ENCODE results near the gene TOMM7.

The TOMM7 gene

DNA sequence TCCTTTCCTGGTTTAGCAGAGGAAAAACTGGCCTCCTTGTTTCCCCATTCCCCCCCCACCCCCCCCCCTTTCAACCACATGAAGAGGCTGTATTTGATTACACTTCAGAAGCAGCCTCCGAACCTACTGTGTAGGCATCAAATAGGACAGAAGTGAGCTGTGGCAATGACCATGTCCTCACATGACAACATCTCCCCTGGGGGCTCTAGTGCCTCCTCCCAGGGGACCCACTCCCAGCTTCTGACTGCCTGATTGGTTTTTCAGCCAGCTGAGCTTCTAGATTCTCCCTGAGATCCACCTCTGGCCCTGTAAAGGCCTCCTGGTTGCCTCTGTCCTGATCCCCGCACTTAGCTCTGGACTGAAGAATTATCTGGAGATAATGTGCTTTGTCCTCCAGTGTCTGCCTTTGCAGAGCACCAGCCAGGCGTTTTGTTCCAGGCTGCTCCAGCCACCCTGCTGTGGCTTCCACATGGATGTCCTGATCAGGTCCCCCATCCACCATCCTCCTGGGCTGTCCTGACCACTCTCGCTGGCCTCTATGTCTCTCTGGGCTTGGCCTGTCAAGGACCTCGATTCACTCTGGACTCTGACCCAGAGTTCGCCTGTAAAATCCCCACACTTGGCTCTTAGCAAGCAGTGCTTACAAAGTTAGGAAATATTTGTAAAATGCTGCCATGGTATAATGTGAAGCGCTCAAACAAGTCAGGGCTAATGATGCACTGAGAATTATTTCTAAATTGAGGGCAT, 42.4 kb upstream of the TOMM7 start:
- TF ChIP-seq, protein P1, sequence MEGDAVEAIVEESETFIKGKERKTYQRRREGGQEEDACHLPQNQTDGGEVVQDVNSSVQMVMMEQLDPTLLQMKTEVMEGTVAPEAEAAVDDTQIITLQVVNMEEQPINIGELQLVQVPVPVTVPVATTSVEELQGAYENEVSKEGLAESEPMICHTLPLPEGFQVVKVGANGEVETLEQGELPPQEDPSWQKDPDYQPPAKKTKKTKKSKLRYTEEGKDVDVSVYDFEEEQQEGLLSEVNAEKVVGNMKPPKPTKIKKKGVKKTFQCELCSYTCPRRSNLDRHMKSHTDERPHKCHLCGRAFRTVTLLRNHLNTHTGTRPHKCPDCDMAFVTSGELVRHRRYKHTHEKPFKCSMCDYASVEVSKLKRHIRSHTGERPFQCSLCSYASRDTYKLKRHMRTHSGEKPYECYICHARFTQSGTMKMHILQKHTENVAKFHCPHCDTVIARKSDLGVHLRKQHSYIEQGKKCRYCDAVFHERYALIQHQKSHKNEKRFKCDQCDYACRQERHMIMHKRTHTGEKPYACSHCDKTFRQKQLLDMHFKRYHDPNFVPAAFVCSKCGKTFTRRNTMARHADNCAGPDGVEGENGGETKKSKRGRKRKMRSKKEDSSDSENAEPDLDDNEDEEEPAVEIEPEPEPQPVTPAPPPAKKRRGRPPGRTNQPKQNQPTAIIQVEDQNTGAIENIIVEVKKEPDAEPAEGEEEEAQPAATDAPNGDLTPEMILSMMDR (conservative IDR thresholded peaks at IDR 0.05; ENCODE audit: low read depth, low read length): no peak
- DNase-seq (ENCODE audit: low read depth): no peak
- H3K4me3 ChIP-seq (ENCODE audit: low read length): no peak overlapping the region

DNA sequence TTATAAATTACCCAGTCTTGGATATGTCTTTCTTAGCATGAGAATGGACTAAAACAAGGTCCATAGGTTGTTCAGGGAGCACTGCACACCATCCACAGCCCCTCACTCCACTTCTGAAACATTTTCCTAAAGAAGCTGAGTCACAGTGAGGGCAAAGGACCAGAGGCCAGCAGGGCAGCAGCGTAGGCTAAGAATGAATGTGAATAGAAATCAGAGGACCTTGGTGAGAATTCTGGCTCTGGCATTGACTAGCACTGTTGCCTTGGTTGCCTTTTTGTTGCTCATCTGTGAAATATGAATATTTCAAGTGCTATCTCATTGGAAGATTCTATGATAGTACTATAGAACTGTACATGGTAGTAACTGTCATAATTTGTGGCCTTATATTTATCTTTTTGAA, 41.7 kb upstream of the TOMM7 start:
- DNase-seq (ENCODE audit: low read depth): no peak
- TF ChIP-seq, protein P1 (conservative IDR thresholded peaks at IDR 0.05; ENCODE audit: low read depth, low read length): no peak
- H3K4me3 ChIP-seq (ENCODE audit: low read length): no peak overlapping the region

DNA sequence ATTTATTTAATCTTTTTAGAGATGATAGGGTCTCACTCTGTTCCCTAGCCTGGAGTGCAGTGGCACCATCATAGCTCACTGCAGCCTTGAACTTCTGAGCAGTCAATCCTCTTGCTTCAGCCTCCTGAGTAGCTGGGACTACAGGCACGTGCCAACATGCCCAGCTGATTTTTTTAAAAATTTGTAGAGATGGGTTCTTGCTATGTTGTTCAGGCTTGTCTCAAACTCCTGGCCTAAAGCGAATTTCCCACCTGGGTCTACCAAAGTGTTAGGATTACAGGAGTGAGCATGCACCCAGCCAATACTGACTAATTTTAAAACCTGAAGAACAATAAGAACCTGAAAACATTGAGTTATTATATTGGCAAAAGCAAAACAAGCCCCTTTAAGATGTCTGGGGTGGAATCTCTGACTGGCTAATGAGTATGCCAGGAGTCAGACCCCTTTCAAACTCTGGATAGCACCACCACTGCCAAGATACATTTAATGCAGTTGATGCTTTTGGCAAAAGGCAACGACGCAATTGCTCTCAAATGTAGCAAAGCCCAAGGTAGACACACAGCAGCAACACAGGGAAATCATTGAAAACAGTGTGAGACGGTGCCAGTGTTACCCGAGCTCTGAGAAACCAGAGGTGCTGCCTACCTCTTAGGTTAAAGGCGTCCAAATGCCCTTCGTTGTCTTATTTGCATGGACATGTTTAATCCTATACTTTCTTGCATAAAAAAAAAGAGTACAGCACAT, 40.7 kb upstream of the TOMM7 start:
- no peak for DNase-seq (ENCODE audit: low read depth)
- TF ChIP-seq, protein P1 (conservative IDR thresholded peaks at IDR 0.05; ENCODE audit: low read depth, low read length): no peak
- H3K4me3 ChIP-seq (ENCODE audit: low read length): no peak overlapping the region

DNA sequence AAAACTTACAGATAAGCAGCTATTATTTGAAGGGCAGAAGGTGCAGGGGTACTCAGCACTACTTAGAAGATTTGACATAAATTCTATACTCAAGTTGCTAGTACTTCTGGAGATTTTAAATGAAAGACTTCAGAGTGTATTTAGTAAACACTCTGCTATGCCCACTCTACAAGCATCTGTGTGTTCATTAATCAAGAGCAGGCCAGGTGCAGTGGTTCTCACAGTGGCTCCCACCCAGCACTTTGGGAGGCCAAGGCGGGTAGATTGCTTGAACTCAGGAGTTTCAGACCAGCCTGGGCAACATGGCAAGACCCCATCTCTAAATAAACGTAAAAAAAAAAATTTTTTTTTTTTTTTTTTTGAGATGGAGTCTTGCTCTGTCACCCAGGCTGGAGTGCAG, 38.9 kb upstream of the TOMM7 start:
- TF ChIP-seq, protein P1 (conservative IDR thresholded peaks at IDR 0.05; ENCODE audit: low read depth, low read length): no peak
- no peak for DNase-seq (ENCODE audit: low read depth)
- H3K4me3 ChIP-seq (ENCODE audit: low read length): no peak overlapping the region

DNA sequence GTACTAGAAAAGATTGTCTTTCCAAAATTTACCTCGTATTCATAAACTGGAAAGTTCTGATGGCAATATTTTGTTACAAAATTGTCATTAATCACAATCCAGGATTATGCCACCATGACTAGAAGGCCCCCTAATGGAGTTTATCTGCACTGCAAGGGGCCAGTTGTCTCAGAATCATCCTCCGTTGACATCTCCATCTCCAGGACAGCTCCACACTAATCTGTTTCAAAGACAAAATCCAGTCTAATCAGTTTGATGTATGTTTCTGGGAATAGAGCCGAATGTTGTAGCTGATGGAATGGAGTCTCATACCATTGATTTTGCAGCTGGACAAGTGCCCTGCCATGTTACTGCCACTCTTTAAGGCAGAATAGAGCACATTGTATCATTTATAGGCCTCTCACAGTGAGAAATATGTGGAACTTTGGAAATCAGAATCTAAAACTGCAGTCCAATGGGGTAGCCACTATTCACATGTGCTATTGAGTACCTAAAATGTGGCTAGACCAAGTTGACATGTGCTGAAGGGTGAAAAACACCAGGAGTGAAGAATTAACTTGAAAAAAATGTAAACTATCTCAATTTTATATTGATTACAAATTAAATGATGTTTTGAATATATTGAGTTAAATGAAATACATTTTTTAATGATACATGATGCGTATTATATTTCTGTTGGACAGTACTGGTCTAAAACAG, 38.3 kb upstream of the TOMM7 start:
- TF ChIP-seq, protein P1 (conservative IDR thresholded peaks at IDR 0.05; ENCODE audit: low read depth, low read length): peak; percentile 66
- H3K4me3 ChIP-seq (ENCODE audit: low read length): no peak overlapping the region
- no peak for DNase-seq (ENCODE audit: low read depth)

DNA sequence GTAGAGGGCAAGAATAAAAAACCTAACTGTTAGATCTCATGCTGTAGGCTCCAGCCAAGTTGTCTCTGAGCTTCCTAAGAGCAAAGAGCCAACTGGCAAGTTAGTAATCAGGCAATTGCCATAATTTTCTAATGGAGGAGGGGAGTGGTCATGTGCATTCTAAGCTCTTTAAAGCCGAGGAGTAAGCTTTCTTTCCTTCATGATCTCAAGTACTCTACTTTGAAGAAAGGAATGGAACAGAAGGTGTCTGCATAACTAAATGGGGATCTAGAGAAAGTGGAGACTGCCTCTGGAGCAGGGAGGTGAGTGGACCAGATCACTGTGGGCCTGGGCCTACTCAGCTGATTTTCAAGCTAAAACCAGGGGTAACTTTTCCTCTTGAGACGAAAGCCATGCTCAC, 37.7 kb upstream of the TOMM7 start:
- no peak overlapping the region for H3K4me3 ChIP-seq (ENCODE audit: low read length)
- DNase-seq (ENCODE audit: low read depth): peak; percentile 70
- TF ChIP-seq, protein P1 (conservative IDR thresholded peaks at IDR 0.05; ENCODE audit: low read depth, low read length): no peak

Data from retinal pigment epithelial cell (primary cell).